LNCAP (cell line): ENCODE measurements around the gene POLD1.

ENCODE experiments used
- TF ChIP-seq, protein P1 (sequence below): fragments of 450-650 bp; IDR thresholded peaks from 2 replicates; pipeline ENCODE4 v1.5.1; 2017; ENCODE audit warnings: mild to moderate bottlenecking

POLD1 gene

DNA sequence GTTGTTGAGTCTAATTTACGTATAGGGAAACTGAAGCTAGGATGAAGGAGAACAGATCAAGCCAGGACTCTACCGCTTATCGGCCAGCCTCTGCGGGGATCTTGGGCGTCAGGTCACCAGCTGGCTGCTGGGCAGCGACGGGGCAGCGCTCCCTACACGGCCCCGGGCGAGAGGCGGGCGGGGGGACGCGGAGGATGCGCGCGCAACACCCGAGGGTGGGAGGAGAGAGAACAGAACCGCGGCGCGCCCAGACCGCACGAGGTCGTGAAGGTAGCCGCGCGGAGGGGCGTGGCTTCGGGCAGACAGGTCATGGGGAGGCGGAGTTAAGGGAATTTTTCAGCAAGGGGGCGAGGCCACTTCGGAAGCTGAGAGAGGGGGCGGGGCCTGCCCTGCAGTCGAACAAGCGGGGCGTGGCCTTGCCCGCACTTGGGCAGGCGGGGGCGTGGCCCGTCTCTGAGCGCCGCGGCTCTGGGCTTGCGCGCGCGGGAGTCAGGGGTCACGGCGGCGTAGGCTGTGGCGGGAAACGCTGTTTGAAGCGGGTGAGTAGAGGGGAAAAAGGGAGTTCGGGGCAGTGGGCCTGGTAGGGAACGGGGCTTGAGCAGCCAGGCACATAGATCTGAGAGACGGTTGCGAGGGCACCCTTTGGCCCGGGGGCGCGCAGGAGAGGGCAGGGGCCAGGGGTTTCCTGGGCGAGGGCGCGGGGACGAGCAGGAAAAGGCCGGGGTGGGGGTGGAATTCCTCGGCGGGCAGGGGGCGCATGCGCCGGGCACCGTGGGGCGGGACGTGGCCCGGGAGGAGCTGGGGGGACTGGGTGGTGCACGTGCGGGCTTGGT, at the start of gene POLD1:
TSS of gene POLD1 (plus strand) at position 496 of the 833 bp plus-strand sequence. CDS start 14,505 bp downstream, outside the sequence.
- TF ChIP-seq, protein P1, sequence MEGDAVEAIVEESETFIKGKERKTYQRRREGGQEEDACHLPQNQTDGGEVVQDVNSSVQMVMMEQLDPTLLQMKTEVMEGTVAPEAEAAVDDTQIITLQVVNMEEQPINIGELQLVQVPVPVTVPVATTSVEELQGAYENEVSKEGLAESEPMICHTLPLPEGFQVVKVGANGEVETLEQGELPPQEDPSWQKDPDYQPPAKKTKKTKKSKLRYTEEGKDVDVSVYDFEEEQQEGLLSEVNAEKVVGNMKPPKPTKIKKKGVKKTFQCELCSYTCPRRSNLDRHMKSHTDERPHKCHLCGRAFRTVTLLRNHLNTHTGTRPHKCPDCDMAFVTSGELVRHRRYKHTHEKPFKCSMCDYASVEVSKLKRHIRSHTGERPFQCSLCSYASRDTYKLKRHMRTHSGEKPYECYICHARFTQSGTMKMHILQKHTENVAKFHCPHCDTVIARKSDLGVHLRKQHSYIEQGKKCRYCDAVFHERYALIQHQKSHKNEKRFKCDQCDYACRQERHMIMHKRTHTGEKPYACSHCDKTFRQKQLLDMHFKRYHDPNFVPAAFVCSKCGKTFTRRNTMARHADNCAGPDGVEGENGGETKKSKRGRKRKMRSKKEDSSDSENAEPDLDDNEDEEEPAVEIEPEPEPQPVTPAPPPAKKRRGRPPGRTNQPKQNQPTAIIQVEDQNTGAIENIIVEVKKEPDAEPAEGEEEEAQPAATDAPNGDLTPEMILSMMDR, result no peak

DNA sequence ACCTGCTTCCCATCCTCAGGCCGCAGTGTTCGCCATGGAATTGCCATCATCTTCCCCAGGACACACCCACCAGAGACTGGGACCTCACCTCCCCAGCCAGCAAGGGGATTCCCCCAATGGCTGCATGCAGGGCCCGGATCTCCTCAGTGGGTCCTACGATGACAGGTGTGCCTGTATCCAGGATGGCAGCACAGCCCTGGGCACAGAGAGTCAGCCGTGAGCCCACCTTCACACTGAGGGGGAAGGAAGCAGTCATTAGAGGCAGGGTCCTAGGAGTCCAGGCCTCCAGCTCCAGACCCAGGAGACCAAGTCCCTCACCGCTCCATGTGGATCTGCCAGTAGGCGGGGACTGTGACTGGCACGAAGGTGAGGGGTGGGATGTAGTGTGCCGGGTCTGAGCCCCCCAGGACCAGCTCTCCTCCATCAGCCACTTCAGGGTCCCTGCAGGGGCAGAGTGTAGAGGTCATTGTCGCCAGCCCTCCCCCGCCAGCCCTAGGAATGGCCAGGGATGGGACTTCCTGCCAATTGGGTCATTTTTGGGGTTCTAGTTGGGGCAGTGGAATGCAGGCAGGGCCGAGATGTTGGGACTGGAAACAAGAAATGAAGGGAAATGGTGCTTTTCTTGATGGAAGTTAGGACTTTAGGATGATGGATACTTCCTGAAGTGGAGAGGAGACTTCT, 49.3 kb upstream of the POLD1 start:
- TF ChIP-seq, protein P1, result no peak

DNA sequence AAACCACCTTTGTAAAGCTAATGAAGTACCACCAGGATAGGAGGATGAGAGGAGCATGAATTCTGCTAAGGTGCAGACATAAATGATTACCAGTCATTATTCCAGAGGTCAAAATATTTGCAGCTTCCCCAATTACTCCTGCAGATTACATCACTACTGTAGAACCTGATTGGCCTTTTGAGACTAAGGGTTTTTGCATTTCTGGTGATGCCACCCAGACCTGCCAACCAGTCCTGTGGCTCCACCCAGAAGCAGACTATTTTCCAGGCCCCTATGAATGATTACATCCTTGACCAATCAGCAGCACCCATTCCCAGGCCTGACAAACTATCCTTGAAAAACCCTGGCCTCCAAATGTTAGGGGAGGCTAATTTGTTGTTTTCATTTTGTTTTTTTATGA, 43.8 kb upstream of the POLD1 start:
- TF ChIP-seq, protein P1, result no peak

DNA sequence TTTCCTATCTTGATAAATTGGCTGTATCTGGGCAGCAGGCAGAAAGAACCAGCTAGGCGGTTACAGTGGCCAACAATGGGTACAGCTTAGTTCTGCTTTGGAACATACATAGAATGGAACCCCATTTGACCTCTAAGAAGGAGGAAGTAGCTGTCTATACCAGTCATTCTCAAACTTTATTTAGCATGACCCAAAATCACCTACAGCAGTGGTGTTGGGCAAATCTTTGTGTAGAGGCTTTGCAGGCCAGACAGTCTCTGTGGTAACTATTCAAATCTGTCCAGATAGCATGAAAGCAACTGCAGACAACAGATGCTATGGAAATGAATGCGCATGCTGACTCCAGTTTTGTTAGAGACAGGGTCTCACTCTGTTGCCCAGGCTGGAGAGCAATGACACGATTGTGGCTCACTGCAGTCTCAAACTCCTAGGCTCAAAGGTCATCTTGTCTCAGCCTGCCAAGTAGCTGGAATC, 43.0 kb upstream of the POLD1 start:
- TF ChIP-seq, protein P1, result no peak

DNA sequence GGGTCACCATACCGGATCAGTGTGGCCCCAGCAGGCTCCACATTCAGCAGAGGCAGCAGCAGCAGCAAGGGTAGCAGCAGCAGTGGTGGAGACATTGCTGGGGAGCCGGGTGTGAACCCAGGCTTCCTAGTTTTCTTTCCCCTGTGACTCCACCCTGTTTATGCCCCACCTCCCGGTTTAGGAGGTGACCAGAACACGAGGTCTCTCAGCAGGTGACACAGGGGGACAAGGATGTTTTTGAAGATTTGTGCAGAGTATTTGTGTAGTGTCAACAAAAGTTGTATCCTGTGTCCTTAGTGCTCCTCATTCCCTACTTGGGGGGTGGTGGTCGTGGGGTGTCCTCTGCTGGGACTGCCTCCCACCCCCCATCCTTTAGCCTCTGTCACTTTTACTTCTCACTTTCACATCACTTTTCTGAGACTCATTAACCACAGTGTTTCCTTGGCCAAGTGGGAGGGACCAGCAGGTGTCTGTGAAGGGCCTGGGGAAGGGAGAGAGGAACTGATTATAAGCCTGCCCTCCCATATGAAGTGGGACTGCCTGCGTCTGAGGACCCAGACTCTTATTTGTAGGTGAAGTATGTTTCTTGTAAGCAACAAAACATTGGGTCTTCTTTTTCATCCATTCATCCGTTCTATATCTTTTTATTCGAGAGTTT, 39.4 kb upstream of the POLD1 start:
- TF ChIP-seq, protein P1, result no peak

DNA sequence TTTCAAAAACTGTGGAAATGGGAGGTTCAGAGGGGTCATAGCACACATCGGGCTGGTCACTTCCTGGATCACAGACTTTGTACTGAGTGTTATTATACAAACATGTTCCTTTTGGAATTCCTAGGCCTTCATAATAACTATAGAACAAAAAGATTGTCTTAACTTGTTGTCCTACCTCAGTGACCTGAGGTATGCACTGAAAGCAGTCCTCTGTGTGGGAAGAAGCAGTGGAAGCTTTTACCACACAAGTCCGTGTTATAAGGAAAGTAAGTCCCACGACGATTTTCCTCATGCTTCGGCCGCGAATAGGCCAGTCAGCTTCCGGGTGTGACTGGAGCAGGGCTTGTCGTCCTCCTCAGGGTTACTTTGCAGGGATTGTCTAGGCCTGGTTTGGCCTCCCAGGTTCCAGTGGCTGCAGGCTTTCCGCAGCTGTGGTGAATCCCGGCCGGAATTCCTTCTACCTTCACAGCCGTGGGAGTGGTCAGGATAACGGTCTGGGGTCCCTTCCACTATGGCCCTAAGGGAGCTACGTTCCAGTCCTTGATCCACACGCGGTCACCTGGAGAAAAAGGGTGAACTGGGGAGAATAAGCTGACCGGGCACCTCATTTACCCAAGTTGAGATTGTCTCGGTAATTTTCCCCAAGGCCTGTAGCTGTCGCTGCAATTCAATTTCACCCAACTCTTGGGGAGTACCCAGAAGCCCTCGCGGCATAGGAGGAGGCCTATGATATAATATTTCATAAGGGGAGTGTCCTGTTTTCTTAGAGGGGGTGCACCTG, 34.7 kb upstream of the POLD1 start:
- TF ChIP-seq, protein P1, result no peak

DNA sequence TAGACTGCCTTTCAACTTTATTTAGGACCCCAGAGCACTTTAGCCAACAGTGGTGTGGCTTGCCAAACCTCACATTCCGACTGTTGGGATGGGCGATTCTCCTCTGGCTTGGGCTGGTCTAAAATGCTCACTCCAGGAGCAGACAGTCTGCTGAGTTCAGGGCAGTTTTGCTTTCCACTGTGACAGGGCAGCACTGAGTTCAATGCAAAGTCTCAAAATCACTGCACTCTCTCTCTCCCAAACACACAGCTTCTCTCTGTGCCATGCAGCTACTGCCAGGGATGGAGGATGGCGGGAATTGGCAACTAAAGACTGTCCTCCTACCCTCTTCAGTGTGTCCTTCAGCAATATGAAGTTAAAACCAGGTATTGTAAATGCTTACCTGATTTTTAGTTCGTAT, 31.9 kb upstream of the POLD1 start:
- TF ChIP-seq, protein P1, result no peak
